ENCODE data around the gene RNF212B.
"Not testable (repeated sequence)": the region's sequence is repeated elsewhere in the genome, so short reads cannot be mapped to it uniquely, and the experiment has no call there.

RNF212B gene

GRCh38 chr14:23240661-23241060 lies 2.9 kb downstream of the RNF212B start:
- Histone ChIP-seq H3K27ac (no peak overlapping the region), H3K27me3 (replicated peaks) (no peaks in the 10 kb centered on the region), H3K4me3 (ENCODE audit: low read depth, low read length) (no peak overlapping the region), H3K36me3 (replicated peaks) (no peaks in the 10 kb centered on the region)
- no peak for TF ChIP-seq CTCF (IDR thresholded peaks at IDR 0.05; ENCODE audit: low read depth, low read length, missing control alignments)
- in situ Hi-C loops (cut with HindIII; ENCODE audit: low pct_ligation_motif_present, low sequenced_read_pairs): no loop called here
- no peak for DNase-seq

GRCh38 chr14:23241061-23241715 lies 3.5 kb downstream of the RNF212B start:
- in situ Hi-C loops (cut with HindIII; ENCODE audit: low pct_ligation_motif_present, low sequenced_read_pairs); DNase-seq; H3K27me3 ChIP-seq (replicated peaks); H3K4me3 ChIP-seq (ENCODE audit: low read depth, low read length); H3K36me3 ChIP-seq (replicated peaks); H3K27ac ChIP-seq: not testable (repeated sequence)

- in situ Hi-C loops (cut with HindIII; ENCODE audit: low pct_ligation_motif_present, low sequenced_read_pairs): no loop called here
- DNase-seq: no peak
- H3K4me3 ChIP-seq (ENCODE audit: low read depth, low read length): no peak overlapping the region
- TF ChIP-seq CTCF (IDR thresholded peaks at IDR 0.05; ENCODE audit: low read depth, low read length, missing control alignments): no peak
- no peaks in the 10 kb centered on the region for H3K27me3 ChIP-seq (replicated peaks)
- no peaks in the 10 kb centered on the region for H3K36me3 ChIP-seq (replicated peaks)
- H3K27ac ChIP-seq: no peak overlapping the region
Measured at GRCh38 chr14:23242076-23242475, 4.3 kb downstream of the RNF212B start.

- Histone ChIP-seq H3K27ac (no peak overlapping the region), H3K27me3 (replicated peaks) (no peaks in the 10 kb centered on the region), H3K36me3 (replicated peaks) (no peaks in the 10 kb centered on the region), H3K4me3 (ENCODE audit: low read depth, low read length) (no peak overlapping the region)
- no peak for DNase-seq
- in situ Hi-C loops (cut with HindIII; ENCODE audit: low pct_ligation_motif_present, low sequenced_read_pairs): no loop called here
- no peak for TF ChIP-seq CTCF (IDR thresholded peaks at IDR 0.05; ENCODE audit: low read depth, low read length, missing control alignments)
Measured at GRCh38 chr14:23243066-23243465, 5.3 kb downstream of the RNF212B start.

- Histone ChIP-seq H3K27me3 (replicated peaks) (no peaks in the 10 kb centered on the region), H3K27ac (no peak overlapping the region), H3K4me3 (ENCODE audit: low read depth, low read length) (no peak overlapping the region), H3K36me3 (replicated peaks) (no peaks in the 10 kb centered on the region)
- no peak for DNase-seq
- in situ Hi-C loops (cut with HindIII; ENCODE audit: low pct_ligation_motif_present, low sequenced_read_pairs): no loop called here
- no peak for TF ChIP-seq CTCF (IDR thresholded peaks at IDR 0.05; ENCODE audit: low read depth, low read length, missing control alignments)
Measured at GRCh38 chr14:23245282-23245681, 7.5 kb downstream of the RNF212B start.

- no peak overlapping the region for H3K27ac ChIP-seq
- H3K36me3 ChIP-seq (replicated peaks): no peaks in the 10 kb centered on the region
- TF ChIP-seq CTCF (IDR thresholded peaks at IDR 0.05; ENCODE audit: low read depth, low read length, missing control alignments): no peak
- in situ Hi-C loops (cut with HindIII; ENCODE audit: low pct_ligation_motif_present, low sequenced_read_pairs): no loop called here
- H3K27me3 ChIP-seq (replicated peaks): no peaks in the 10 kb centered on the region
- no peak overlapping the region for H3K4me3 ChIP-seq (ENCODE audit: low read depth, low read length)
- DNase-seq: no peak
Measured at GRCh38 chr14:23248601-23249000, 10.9 kb downstream of the RNF212B start.

All from brain microvascular endothelial cell (primary cell).